ENCODE measurements around the gene ZP3.
A peak's percentile ranks its signal among the peaks of the same experiment; 100 is the strongest.
"Not testable (repeated sequence)": the region's sequence is repeated elsewhere in the genome, so short reads cannot be mapped to it uniquely, and the experiment has no call there.

Gene ZP3

GRCh38 chr7:76424413-76425111 lies at the start of gene ZP3:
Gene ZP3 (plus strand): TSS chr7:76424950. CDS start chr7:76424965, 15 bp downstream.
- no peak for DNase-seq (ENCODE audit: low read depth in 2 of 2)

GRCh38 chr7:76375251-76375650 lies 49.5 kb upstream of the ZP3 start:
- no peak for DNase-seq (ENCODE audit: low read depth in 2 of 2)

DNA sequence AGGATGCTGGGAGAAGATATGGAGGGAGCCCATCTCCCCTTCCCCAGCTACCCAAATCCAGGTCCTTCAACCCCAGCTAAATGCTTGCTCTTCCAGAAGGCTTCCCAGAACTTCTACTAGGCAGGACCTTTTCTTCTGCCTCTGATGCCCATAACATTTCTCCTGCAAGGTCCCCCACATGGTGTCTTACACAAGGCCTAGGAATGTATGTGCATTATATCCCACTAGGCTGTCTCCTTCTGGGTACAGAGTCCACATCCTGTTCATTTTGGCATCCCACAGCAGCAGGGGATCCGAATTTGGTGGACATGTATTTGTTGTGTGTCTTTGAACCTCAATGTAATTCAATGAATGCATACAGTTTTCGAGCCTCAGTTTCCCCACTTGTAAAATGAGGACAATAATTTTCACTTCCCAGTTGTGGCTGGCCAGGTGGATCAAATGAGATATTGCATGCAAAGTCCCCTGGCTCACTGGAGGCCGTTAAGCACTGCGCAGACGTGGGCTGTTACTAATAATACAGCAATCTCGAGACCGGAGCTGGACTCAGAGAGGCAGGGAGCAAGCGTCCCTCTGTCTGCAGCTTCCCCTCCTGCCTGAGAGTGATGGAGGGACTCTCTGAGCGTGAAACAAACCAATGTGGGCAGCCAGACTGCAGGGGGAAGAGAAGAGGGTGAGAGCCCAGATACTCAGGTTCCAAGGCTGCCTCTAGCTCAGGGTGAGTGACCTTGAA lies 47.4 kb upstream of the ZP3 start:
- no peak for DNase-seq (ENCODE audit: low read depth in 2 of 2)

- DNase-seq (ENCODE audit: low read depth in 2 of 2), result no peak
Measured at GRCh38 chr7:76380623-76380966, 44.2 kb upstream of the ZP3 start.

- no peak for DNase-seq (ENCODE audit: low read depth in 2 of 2)
Measured at GRCh38 chr7:76381814-76382213, 42.9 kb upstream of the ZP3 start.

GRCh38 chr7:76383089-76383944 lies 41.4 kb upstream of the ZP3 start:
- DNase-seq (ENCODE audit: low read depth in 2 of 2), result no peak

DNA sequence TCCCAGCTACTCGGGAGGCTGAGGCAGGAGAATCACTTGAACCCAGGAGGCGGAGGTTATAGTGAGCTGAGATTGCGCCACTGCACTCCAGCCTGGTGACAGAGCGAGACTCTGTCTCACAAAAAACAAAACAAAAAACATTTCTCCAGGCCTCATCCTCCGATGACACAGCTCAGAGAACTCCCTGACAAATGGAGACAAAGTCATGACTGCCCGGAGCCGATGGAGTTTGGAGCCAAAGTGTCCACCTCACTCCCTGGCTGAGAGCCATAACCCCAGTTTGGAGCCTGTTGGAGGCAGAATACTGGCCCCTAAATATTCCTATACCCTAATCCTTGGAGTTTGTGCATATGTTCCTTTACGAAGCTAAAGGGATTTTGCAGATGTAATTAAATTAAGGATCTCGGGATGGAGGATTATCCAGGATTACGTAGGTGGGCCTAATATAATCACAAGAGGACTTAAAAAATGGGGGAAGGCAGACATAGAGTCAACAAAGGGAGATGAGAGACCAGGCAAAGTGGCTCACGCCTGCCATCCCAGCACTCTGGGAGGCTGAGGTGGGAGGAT lies 38.0 kb upstream of the ZP3 start:
- no peak for DNase-seq (ENCODE audit: low read depth in 2 of 2)

DNA sequence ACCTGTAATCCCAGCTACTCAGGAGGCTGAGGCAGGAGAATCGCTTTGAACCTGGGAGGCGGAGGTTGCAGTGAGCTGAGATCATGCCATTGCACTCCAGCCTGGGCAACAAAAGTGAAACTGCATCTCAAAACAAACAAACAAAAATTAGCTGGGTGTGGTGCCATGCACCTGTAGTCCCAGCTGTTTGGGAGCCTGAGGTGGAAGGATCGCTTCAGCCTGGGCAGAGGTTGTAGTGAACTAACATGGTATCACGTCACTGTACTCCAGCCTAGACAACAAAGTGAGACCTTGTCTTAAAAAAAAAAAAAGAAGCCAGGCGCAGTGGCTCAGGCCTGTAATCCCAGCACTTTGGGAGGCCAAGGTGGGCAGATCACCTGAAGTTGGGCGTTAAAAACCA lies 37.0 kb upstream of the ZP3 start:
- not testable (repeated sequence) for DNase-seq (ENCODE audit: low read depth in 2 of 2)

GRCh38 chr7:76390092-76390491 lies 34.7 kb upstream of the ZP3 start:
- DNase-seq (ENCODE audit: low read depth in 2 of 2), result no peak

GRCh38 chr7:76392531-76393115 lies 32.1 kb upstream of the ZP3 start:
- DNase-seq (ENCODE audit: low read depth in 2 of 2), result no peak

DNA sequence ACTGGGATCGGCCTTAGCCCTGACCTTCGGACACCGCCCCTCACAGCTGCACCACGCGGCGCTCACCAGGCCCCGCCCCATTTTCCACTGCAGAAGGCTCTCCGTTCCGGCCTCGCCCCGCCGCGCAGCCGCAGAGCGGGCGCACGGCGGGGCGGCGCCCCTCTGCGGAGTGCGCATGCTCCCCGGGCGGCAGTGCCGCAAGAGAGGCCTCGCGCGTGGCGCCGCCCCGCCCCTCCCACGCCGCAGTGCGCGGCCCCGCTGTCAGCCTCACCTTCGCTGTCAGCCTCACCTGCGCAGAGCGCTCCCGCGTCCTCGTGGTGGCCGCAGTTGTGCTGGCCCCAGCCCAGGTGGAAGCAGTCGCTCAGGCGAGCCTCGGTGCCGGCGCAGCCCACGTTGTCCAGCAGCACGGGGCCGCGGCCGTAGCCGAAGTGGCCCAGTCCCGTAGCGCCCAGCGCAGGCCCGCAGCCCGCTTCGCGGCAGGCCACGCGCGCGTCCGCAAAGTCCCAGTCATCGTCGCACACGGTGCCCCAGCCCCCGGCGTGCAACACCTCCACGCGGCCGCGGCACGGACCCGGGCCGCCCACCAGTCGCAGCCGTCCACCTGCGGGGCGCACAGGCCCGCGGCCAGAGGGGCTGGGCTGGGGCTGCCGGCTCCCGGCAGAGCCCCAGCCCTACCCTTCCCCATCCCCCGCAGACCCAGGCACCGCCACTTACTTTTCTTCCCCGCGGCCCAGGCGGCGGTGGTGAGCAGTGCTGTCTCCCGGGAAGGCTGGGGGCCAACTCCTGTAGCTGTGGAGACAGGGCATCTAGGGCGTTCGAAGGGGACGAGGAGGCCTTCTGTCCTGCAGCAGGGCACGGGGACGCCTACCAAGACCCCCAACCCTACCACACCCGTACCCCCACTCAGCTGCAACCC lies 31.4 kb upstream of the ZP3 start:
- DNase-seq (ENCODE audit: low read depth in 2 of 2), result peak; percentile 76 to 90

DNA sequence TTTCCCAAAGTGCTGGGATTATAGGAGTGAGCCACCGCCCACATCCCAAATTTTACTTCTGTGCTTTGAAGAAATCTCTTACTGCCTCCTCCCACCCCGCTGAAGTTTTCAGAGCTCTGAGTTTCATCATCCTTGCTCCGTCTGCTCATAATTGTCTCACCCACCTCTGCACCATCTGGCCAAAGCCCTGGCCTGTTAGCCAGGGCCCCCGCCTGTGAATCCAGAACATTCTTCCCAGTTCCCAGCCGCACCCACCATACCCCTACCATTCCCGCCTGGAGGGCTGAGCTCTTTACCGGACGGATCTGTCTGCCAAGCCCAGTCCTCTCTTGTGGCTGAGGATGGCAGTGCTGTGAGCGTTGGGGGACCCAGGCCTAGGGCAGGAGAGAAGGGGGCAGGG lies 29.8 kb upstream of the ZP3 start:
- no peak for DNase-seq (ENCODE audit: low read depth in 2 of 2)

GRCh38 chr7:76395605-76395964 lies 29.2 kb upstream of the ZP3 start:
- not testable (repeated sequence) for DNase-seq (ENCODE audit: low read depth in 2 of 2)

GRCh38 chr7:76395965-76396726 lies 28.6 kb upstream of the ZP3 start:
- DNase-seq (ENCODE audit: low read depth in 2 of 2), result no peak

DNA sequence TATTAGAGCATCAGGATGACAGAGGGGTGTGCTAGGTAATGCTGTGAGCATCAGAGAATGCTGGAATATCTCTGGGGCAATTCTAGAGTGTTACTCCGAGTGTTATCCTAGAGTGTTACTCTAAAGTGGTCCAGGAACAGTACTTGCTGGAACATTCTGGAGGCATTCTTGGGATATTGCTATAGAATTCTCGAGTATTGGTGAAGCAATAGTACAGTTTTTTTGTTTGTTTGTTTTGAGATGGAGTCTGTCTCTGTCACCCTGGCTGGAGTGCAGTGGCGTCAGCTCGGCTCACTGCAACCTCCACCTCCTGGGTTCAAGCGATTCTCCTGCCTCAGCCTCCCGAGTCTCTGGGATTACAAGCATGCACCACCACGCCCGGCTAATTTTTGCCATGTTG lies 27.9 kb upstream of the ZP3 start:
- no peak for DNase-seq (ENCODE audit: low read depth in 2 of 2)

DNA sequence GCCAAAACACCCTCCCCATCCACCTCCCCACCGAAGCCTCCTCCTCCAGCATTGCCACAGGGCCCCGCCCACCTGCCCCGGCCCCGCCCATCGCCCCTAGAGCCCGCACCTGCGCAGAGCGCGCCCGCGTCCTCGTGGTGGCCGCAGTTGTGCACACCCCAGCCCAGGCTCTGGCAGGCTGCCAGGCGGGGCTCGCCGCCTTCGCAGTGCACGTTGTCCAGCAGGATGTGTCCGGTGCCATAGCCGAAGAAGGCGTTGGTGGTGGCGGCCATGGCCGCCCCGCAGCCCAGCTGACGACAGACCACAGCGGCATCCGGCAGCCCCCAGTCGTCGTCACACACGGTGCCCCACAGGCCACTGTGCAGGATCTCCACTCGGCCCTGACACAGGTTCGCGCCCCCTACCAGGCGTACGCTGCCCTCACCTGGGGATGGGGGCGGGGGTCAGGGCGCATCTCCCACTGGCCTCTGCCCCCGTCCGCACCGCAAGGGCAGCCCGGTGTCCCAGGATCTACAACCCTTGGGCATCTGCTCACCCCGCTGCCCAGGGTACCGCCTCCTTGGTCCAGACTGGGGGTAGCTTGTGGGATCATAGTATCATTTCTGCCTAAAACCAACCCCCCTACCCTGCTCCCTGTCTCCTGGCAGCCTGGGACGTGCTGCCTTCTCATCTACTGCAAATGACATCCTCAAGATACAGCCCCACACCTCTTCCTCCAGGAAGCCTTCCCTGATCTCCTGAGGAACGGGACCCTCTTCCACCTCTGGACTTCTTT lies 27.2 kb upstream of the ZP3 start:
- DNase-seq (ENCODE audit: low read depth in 2 of 2), result peak; percentile 74 to 80

GRCh38 chr7:76400248-76400647 lies 24.5 kb upstream of the ZP3 start:
- no peak for DNase-seq (ENCODE audit: low read depth in 2 of 2)

GRCh38 chr7:76403097-76403496 lies 21.7 kb upstream of the ZP3 start:
- not testable (repeated sequence) for DNase-seq (ENCODE audit: low read depth in 2 of 2)

DNA sequence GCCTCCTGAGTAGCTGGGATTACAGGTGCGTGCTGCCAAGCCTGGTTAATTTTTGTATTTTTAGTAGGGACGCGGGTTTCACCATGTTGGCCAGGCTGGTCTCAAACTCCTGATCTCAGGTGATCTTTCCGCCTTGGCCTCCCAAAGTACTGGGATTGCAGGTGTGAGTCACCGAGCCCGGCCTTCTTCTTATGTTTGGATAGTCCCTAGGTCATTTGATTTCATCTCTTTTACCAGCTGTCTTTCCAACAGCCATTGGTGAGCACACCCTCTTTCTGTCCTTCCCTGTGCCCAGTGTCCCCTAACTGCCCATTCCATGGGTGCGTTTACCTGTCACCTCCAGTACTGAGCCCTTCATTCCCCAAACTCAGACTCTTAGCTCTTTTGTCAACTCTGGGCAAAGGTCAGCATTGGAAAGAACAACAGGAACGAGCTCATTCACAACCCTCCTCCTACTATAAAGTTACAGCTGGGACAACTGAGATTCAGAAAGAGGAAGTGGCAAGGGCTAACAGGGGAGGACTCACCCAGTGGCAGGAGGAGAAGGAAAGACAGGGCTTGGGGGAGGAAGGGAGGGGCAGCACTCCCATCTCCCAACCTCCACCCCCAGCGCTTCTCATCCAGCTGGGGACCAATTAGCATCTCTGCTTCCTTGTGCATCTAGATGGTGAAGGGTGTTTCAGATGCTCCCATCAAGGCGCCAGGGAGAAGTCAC lies 20.8 kb upstream of the ZP3 start:
- no peak for DNase-seq (ENCODE audit: low read depth in 2 of 2)

All from stimulated activated CD8-positive, alpha-beta memory T cell treated with anti-CD3 and anti-CD28 coated beads, Interleukin-7, amount 100 ng/mL, for 4 hours (primary cell).